ENCODE results near the gene FAM107B. TPM values are rescaled to one million over a fixed set of nuclear protein-coding genes. Genes with fewer than 3 reads are reported as not detected.

Gene FAM107B
- total RNA-seq, 1 experiment from 2014 or later, result 24.5 TPM

- H3K79me1 ChIP-seq (ENCODE audit: insufficient read depth, low read depth, low read length, poor library complexity, severe bottlenecking), result no peaks in the 10 kb centered on the region
- H3K23ac ChIP-seq (ENCODE audit: insufficient read length, low read depth, low read length), result no peak overlapping the region
- H3K9ac ChIP-seq (ENCODE audit: extremely low read depth, insufficient read length, low read length), result no peak overlapping the region
- Mint-ChIP-seq H3K4me3 (no peak overlapping the region), H3K27me3 (ENCODE audit: low read depth) (peaks cover 9% of the 10 kb centered on the region), H3K36me3 (ENCODE audit: insufficient read depth in 1 of 3, low read depth in 3 of 3) (no peaks in the 10 kb centered on the region), H3K27ac (peak overlapping the region in 1 of 3 experiments; percentile 55; a peak in 1 of 7 replicates), H3K4me1 (peaks cover 3% of the 10 kb centered on the region in 2 experiments; a peak in 1 of 4 replicates), H3K9me3 (no peaks in the 10 kb centered on the region)
- H3K4ac ChIP-seq (ENCODE audit: low read depth, low read length), result no peak overlapping the region
- H4K5ac ChIP-seq (ENCODE audit: insufficient read length, low read depth, low read length), result no peak overlapping the region
- H2BK5ac ChIP-seq (ENCODE audit: insufficient read length, low read length), result no peak overlapping the region
- no peaks in the 10 kb centered on the region for H3K79me2 ChIP-seq (ENCODE audit: insufficient read depth, low read length)
- no peak overlapping the region for H3T11ph ChIP-seq (ENCODE audit: low read length)
- H3K4me2 ChIP-seq (ENCODE audit: insufficient read depth, insufficient read length, low read length), result no peak overlapping the region
- no peak overlapping the region for H2BK15ac ChIP-seq (ENCODE audit: low read depth, low read length)
- no CpG with 5 or more reads among the region's 5 CpGs for whole genome bisulfite sequencing (ENCODE audit: extremely low coverage, insufficient read length, low lambda C conversion rate)
- H3K14ac ChIP-seq (ENCODE audit: insufficient read depth, low read length), result no peak overlapping the region
- H3K4me1 ChIP-seq (ENCODE audit: insufficient read depth, low read length), result no peaks in the 10 kb centered on the region
- no peak overlapping the region for H2BK120ac ChIP-seq (ENCODE audit: low read depth, low read length, poor library complexity, severe bottlenecking)
- no peaks in the 10 kb centered on the region for H3K9me3 ChIP-seq (ENCODE audit: control insufficient read depth, low read depth, low read length)
- H3K56ac ChIP-seq (ENCODE audit: insufficient read length, low read depth, low read length), result no peak overlapping the region
- no peak overlapping the region for H2BK20ac ChIP-seq (ENCODE audit: low read depth, low read length, poor library complexity, severe bottlenecking)
- H2BK12ac ChIP-seq (ENCODE audit: insufficient read length, low read depth, low read length), result no peak overlapping the region
- H4K91ac ChIP-seq (ENCODE audit: insufficient read length, low read depth, low read length), result no peak overlapping the region
- H3K18ac ChIP-seq (ENCODE audit: insufficient read length, low read depth, low read length), result no peak overlapping the region
- DNase-seq, result no peak
- H2AFZ ChIP-seq (ENCODE audit: low read length), result no peak overlapping the region
- H4K8ac ChIP-seq (replicated peaks; ENCODE audit: insufficient read length, low read depth, low read length), result no peak overlapping the region
- no peaks in the 10 kb centered on the region for H4K20me1 ChIP-seq (ENCODE audit: control insufficient read depth, insufficient read depth, insufficient read length)
- no peak overlapping the region for H2AK5ac ChIP-seq (ENCODE audit: insufficient read length, low read length)
- H3K27me3 ChIP-seq (ENCODE audit: insufficient read depth, low read length), result no peaks in the 10 kb centered on the region
- H3K23me2 ChIP-seq (ENCODE audit: insufficient read length, low read depth, low read length, poor library complexity, severe bottlenecking), result no peaks in the 10 kb centered on the region
- TF ChIP-seq, protein P1, sequence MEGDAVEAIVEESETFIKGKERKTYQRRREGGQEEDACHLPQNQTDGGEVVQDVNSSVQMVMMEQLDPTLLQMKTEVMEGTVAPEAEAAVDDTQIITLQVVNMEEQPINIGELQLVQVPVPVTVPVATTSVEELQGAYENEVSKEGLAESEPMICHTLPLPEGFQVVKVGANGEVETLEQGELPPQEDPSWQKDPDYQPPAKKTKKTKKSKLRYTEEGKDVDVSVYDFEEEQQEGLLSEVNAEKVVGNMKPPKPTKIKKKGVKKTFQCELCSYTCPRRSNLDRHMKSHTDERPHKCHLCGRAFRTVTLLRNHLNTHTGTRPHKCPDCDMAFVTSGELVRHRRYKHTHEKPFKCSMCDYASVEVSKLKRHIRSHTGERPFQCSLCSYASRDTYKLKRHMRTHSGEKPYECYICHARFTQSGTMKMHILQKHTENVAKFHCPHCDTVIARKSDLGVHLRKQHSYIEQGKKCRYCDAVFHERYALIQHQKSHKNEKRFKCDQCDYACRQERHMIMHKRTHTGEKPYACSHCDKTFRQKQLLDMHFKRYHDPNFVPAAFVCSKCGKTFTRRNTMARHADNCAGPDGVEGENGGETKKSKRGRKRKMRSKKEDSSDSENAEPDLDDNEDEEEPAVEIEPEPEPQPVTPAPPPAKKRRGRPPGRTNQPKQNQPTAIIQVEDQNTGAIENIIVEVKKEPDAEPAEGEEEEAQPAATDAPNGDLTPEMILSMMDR (conservative IDR thresholded peaks at IDR 0.05), result no peak
- H3K27ac ChIP-seq (ENCODE audit: insufficient read length, low read depth, low read length), result no peak overlapping the region
Measured at GRCh38 chr10:14681305-14681704, 93.4 kb downstream of the FAM107B start.

Measured in H9 (cell line).